ENCODE measurements around the gene LTBP2. TPM values are rescaled to one million over a fixed set of nuclear protein-coding genes. Genes with fewer than 3 reads are reported as not detected.

Gene LTBP2
- total RNA-seq, 1 experiment from 2014 or later = 1.5 TPM

DNA sequence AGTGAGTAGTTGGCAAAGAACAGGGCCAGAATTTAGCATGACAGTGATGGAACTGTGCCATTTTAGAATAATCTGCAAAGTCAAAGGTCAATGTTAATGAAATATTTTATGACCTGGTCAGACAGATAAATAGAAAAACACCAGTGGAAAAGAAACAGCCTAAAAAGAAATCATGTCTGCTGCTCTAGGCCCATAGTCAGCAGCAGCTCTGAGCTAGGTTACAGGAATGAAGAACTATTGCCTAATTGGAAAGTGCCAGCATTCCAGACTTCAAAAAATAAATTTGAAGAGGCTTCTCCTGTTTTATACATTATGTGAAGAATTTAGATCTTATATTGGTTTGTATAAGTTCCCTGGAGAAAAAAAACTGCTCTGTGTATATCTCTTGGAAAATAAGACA, 128.7 kb downstream of the LTBP2 start:
- ChIA-PET RAD21 (ENCODE audit: low non-redundant PET in 1 of 2, low total read pairs in 2 of 2, uncharacterized antibody in 2 of 2, unreplicated experiment in 2 of 2) (no interaction called here), CTCF (interaction anchor here (0.6 kb wide), 1 partner anchor 226 kb away, joined by 3 read pairs; no protein-coding TSS in a partner anchor), POLR2A (no interaction called here)
- no peak overlapping the region for H3K27ac ChIP-seq (ENCODE audit: low read depth, low read length)
- H3K27me3 ChIP-seq (ENCODE audit: insufficient read depth, low read length) = no peaks in the 10 kb centered on the region
- no peak overlapping the region for H3K4me3 ChIP-seq (replicated peaks in 1 of 2; ENCODE audit: low read depth in 1 of 2, low read length in 2 of 2)
- H3K9me2 ChIP-seq (ENCODE audit: insufficient read depth) = no peaks in the 10 kb centered on the region
- no peaks in the 10 kb centered on the region for H4K20me1 ChIP-seq (ENCODE audit: insufficient read depth)
- BruUV-seq (replicated peaks) = no TSS peak
- no peak overlapping the region for H2AFZ ChIP-seq (ENCODE audit: low read depth, low read length, poor library complexity, severe bottlenecking)
- no peak overlapping the region for H3K4me2 ChIP-seq (ENCODE audit: low read length)
- no peaks in the 10 kb centered on the region for H3K9me3 ChIP-seq (ENCODE audit: control insufficient read depth in 1 of 2, insufficient read depth in 1 of 2, low read depth in 1 of 2, low read length in 2 of 2)
- TF ChIP-seq, protein P1, sequence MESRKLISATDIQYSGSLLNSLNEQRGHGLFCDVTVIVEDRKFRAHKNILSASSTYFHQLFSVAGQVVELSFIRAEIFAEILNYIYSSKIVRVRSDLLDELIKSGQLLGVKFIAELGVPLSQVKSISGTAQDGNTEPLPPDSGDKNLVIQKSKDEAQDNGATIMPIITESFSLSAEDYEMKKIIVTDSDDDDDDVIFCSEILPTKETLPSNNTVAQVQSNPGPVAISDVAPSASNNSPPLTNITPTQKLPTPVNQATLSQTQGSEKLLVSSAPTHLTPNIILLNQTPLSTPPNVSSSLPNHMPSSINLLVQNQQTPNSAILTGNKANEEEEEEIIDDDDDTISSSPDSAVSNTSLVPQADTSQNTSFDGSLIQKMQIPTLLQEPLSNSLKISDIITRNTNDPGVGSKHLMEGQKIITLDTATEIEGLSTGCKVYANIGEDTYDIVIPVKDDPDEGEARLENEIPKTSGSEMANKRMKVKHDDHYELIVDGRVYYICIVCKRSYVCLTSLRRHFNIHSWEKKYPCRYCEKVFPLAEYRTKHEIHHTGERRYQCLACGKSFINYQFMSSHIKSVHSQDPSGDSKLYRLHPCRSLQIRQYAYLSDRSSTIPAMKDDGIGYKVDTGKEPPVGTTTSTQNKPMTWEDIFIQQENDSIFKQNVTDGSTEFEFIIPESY (IDR thresholded peaks at IDR 0.05; ENCODE audit: extremely low read depth, insufficient replicate concordance, low read length) = no peak
- TF ChIP-seq FOSL1 (IDR thresholded peaks at IDR 0.05; ENCODE audit: low read depth) = no peak
- TF ChIP-seq, protein P2, sequence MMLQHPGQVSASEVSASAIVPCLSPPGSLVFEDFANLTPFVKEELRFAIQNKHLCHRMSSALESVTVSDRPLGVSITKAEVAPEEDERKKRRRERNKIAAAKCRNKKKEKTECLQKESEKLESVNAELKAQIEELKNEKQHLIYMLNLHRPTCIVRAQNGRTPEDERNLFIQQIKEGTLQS (IDR thresholded peaks at IDR 0.05) = no peak
- TF ChIP-seq EGR1 (IDR thresholded peaks at IDR 0.05; ENCODE audit: low read depth) = no peak
- TF ChIP-seq CBX3 (IDR thresholded peaks at IDR 0.05; ENCODE audit: low read depth) = no peak
- no peak for TF ChIP-seq POLR2AphosphoS5 (IDR thresholded peaks at IDR 0.05; ENCODE audit: low read depth, low read length)
- no peak for TF ChIP-seq JUND (IDR thresholded peaks at IDR 0.05)
- TF ChIP-seq, protein P3, sequence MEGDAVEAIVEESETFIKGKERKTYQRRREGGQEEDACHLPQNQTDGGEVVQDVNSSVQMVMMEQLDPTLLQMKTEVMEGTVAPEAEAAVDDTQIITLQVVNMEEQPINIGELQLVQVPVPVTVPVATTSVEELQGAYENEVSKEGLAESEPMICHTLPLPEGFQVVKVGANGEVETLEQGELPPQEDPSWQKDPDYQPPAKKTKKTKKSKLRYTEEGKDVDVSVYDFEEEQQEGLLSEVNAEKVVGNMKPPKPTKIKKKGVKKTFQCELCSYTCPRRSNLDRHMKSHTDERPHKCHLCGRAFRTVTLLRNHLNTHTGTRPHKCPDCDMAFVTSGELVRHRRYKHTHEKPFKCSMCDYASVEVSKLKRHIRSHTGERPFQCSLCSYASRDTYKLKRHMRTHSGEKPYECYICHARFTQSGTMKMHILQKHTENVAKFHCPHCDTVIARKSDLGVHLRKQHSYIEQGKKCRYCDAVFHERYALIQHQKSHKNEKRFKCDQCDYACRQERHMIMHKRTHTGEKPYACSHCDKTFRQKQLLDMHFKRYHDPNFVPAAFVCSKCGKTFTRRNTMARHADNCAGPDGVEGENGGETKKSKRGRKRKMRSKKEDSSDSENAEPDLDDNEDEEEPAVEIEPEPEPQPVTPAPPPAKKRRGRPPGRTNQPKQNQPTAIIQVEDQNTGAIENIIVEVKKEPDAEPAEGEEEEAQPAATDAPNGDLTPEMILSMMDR (IDR thresholded peaks at IDR 0.05 in 2 of 3, conservative IDR thresholded peaks at IDR 0.05 in 1 of 3; ENCODE audit: borderline replicate concordance in 1 of 3, insufficient read depth in 1 of 3, low read depth in 2 of 3, low read length in 2 of 3) = no peak
- no peak for TF ChIP-seq EZH2 (IDR thresholded peaks at IDR 0.05)
- no peak for TF ChIP-seq ZNF274 (IDR thresholded peaks at IDR 0.05; ENCODE audit: low read depth, low read length)
- H3K36me3 ChIP-seq (ENCODE audit: control insufficient read depth in 1 of 2, insufficient read depth in 2 of 2, low read length in 2 of 2) = peaks cover 0 to 24% of the 10 kb centered on the region in 2 experiments; a peak in 2 of 4 replicates
- DNase-seq (ENCODE audit: low read depth, low spot score) (no peak), ATAC-seq (no peak)
- H3K79me2 ChIP-seq (ENCODE audit: insufficient read depth, low read length) = no peaks in the 10 kb centered on the region
- peaks cover 22 to 24% of the 10 kb centered on the region in 2 experiments for H3K4me1 ChIP-seq (ENCODE audit: control insufficient read depth in 1 of 2, insufficient read depth in 2 of 2, low read length in 2 of 2)
- intact Hi-C loops (cut with micrococcal nuclease) = no loop called here
- no peak overlapping the region for H3K9ac ChIP-seq (ENCODE audit: low read length)
